IPS-11a (cell line): Measurements from ENCODE around the gene C1orf56.

Experiments
- H3K4me3 ChIP-seq: one replicate; pipeline ENCODE4 v1.5.1; 2013; ENCODE audit warnings: low read depth, low read length, control low read depth

C1orf56 gene

GRCh38 chr1:151024540-151025146 lies 22.9 kb upstream of the C1orf56 start:
- no peak overlapping the region for H3K4me3 ChIP-seq

DNA sequence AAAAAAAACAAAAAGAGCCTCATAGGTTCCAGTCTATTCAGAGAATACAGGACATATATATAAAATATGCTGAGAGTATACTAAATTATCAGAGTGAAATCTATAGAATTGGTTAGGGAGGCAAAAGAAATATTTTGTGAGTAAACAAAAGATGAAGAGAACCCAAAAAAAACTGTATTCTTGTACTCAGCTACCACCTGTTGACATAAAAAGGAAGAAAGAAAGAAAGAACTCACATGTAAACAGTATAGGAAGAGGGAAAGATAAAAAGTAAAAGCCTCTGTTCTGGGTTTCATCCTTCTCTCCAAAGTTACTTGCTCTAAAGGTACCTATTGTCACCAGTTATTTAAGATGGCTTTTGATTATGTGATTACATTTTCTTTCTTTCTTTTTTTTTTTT lies 21.1 kb upstream of the C1orf56 start:
- H3K4me3 ChIP-seq, result no peak overlapping the region

- no peak overlapping the region for H3K4me3 ChIP-seq
Measured at GRCh38 chr1:151032164-151032563, 15.4 kb upstream of the C1orf56 start.

DNA sequence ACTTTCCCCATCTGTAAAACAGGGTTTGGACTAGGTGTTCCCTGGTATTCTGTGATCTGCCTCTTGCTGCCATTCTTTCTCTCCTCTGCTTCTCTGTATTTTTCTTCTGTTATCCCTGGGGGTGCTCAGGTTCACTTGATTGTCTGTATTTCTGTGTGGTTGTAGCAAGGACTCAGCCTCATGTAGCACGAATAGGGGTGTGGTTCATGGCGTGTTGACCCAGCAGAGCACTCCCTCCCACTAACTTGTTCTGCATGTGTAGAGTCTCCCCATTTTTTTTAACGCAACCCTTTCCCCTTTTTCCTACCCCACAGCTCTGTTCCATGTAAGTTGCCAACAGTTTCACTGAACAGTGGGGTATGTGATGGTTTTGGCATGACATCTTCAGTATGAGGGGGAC lies 12.4 kb upstream of the C1orf56 start:
- H3K4me3 ChIP-seq, result no peak overlapping the region

DNA sequence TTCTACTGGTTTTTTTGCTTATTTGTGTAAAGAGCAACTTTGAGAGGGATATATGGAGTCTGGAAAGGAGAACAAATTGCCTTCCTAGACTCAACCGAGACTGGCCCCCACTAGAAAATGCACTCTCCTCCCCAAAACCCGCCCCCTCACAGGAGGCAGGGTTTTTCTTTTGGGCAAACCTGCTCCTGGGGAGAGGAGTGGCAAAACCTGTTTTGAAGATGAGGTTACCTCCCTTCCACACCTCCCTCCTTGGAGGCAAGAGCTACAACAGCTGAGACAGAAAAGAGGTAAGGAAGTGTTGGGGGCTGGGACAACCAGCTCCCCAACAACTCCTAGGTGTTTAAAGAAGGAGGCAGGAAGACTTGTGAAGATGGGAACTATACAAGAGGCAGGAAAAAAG lies 11.2 kb upstream of the C1orf56 start, which contains the start of gene BNIPL:
BNIPL (plus strand) TSS at position 231 of the 400 bp plus-strand sequence; CDS start at position 371, 140 bp downstream.
- H3K4me3 ChIP-seq, result no peak within 1 kb of the TSS

DNA sequence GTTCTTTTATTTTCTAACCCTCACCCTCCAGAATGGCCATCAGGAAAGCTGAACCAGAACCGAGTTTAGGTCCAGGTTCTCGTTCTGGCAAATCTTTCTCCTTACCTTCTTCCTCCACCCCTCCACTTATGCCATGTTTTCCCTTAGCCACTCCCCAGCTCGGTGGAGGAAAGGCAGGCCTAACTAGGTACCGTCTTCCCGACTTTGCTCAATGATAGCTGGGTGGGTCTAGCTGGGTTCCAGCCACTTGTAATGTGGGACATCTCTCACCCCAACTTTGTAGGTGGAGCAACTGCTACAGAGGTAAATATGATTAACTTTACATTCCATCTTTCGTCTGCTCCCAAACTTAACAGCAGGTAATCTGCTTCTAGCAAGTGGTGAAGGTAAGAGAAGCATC lies 10.5 kb upstream of the C1orf56 start:
- no peak overlapping the region for H3K4me3 ChIP-seq

GRCh38 chr1:151039521-151039920 lies 8.0 kb upstream of the C1orf56 start:
- H3K4me3 ChIP-seq, result no peak overlapping the region

GRCh38 chr1:151043163-151043562 lies 4.4 kb upstream of the C1orf56 start:
- no peak overlapping the region for H3K4me3 ChIP-seq

DNA sequence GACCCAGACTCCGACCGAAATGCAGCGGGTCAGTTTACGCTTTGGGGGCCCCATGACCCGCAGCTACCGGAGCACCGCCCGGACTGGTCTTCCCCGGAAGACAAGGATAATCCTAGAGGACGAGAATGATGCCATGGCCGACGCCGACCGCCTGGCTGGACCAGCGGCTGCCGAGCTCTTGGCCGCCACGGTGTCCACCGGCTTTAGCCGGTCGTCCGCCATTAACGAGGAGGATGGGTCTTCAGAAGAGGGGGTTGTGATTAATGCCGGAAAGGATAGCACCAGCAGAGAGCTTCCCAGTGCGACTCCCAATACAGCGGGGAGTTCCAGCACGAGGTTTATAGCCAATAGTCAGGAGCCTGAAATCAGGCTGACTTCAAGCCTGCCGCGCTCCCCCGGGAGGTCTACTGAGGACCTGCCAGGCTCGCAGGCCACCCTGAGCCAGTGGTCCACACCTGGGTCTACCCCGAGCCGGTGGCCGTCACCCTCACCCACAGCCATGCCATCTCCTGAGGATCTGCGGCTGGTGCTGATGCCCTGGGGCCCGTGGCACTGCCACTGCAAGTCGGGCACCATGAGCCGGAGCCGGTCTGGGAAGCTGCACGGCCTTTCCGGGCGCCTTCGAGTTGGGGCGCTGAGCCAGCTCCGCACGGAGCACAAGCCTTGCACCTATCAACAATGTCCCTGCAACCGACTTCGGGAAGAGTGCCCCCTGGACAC lies 534 bp downstream of the C1orf56 start:
- H3K4me3 ChIP-seq, result peak overlapping the region; percentile 78

DNA sequence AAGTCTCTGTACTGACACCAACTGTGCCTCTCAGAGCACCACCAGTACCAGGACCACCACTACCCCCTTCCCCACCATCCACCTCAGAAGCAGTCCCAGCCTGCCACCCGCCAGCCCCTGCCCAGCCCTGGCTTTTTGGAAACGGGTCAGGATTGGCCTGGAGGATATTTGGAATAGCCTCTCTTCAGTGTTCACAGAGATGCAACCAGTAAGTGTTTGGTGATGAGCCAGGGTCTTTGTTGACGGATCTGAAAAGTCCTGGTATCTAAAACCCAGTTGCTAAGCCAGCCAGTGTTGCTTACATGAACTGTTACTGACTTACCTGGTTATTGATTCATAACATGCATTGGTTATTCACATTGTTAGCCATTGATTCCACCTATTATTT lies 1.1 kb downstream of the C1orf56 start:
- peak overlapping the region; percentile 78 for H3K4me3 ChIP-seq

- no peak overlapping the region for H3K4me3 ChIP-seq
Measured at GRCh38 chr1:151049458-151049857, 1.9 kb downstream of the C1orf56 start.

DNA sequence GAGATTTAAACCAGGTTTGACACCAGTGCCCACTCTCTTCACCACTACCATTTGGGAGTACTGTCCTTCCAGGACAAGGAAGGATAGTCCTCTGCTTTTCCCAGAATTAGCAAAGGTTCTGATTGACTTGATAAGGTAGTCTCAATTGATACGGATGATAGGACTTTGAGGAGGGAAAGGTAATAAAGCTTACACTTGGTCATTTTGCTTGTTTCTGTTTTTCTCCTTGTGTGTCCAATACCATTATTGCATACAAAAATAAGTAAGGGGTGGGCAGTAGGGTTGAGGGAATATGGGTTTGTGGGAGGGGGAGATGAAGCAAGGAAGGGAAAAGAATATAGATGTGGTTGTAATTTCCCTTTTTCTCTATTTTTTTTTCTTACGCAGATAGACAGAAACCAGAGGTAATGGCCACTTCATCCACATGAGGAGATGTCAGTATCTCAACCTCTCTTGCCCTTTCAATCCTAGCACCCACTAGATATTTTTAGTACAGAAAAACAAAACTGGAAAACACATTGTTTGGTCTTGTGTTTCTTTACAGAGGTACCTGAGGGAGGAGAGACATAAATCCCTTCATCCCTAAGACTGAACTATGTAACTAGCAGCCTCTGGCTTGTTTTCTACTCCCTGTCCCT lies 2.6 kb downstream of the C1orf56 start:
- H3K4me3 ChIP-seq, result no peak overlapping the region

DNA sequence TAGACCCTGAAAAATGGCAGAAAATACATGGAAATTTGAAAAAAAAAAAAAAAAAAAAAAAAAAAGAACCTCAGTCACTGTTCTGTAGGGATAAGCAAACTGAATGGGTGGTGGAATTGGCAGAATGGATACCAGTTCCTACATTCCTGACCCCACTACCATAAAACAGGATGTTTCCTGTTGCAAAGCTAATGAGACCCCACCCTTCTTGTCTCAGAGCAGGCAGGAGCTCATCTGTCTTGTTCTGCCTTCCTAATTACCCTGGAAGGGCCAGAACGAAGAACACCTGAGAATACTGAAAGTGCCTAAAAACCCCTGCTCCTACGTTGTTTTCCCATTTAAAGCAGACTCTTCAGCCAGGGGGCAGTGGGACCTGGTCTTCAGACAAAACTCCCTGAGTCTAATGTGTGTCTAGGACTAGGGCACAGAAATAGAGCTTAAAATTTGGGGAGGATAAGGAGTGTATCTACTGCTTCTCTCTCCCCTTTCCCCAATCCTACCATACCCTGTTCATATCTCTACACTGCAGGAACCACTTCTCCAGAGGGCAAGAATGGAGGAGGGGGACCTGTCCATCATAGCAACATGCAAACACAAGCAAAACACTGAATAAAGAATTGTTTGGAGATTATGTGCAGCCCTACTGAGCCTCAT lies 3.9 kb downstream of the C1orf56 start:
- H3K4me3 ChIP-seq, result no peak overlapping the region

DNA sequence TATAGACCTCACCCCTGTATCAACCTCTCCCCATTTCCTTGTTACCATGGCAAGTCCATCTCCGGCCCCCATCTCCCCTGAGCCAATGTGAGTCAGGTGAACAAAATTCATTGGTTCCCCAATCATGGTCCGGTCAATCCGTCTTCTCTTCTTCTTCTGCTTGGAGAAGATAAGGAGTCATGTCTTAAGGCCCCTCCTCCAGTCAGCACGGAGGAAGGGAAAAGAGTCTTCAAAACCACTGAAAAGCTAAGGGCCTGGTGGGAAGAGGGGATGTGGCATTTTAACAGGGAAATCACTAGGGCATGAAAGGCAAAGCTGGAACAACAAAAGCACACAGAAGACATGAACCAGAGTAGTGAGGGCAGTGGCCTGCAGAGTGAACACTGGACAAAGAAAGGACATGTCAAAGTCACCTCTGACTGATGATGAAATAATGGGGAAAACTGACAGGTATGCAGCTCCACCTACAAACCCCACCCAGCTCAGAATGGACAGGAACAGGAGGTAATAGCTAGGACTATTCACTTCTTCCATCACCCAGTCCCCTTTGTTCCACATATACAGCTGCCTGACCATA lies 7.5 kb downstream of the C1orf56 start:
- H3K4me3 ChIP-seq, result no peak overlapping the region

- H3K4me3 ChIP-seq, result no peak overlapping the region
Measured at GRCh38 chr1:151055581-151055980, 8.0 kb downstream of the C1orf56 start.

DNA sequence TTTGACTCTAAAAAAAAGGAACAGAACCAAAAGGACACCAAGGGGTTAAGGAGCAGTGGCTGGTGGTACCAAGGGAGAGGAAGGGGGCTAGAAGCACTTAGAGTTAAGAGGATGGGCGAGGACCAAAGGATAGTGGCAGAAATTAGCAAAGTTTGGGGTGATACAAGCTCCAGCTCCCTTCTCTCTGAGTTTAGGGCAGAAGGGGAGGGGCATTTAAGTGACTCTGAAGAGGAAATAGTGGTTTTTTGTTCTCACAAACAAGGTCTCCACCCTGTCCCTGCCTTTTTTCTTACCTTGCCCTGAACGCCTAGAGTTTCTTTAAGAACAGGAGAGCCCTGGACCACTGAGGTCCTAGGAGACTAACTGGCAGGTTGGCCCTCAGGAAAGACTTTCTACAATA lies 8.6 kb downstream of the C1orf56 start:
- H3K4me3 ChIP-seq, result no peak overlapping the region

GRCh38 chr1:151058692-151059091 lies 11.1 kb downstream of the C1orf56 start:
- H3K4me3 ChIP-seq, result peak overlapping the region; percentile 91

DNA sequence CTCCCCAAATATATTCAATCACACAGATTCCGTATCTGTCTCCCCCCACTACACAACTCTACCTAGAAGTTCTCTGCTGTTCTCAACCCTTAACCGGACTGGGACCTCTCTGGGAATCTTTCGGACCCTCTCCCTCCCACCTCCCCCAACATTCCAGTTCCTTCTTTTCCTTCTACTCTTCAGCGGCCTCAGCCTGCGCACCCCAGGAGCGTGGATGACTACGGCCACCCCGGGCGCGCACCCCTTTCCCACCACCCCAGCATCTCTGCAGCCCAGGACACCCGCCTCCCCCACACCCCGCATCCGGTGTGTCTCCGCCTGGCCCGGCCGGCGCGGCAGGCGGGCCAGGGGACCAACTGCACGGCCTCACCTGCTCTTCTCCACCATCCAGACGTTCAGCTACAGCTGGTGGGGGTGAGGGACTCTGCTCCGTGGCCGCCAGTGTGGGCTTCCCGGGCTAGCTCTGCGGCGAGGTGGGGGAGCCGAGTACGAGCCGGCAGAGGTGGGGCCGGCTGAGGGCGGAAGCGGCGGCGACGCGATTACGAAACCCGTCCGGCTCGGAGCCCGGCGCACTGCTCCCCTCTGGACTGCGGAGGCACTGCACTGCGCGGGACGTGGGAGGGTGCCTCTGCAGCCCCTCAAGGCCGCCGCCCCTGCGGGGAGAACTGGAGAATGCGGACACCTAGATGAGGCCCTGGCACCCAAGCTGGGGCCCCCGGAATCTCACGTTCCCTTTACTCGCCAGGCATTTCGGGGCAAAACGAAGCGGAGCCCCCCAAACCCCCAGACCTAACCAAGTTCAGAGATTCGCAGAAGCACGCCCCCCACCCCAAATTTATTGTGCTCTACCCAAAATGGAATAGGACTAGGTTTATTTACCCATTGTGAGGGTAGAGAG lies 11.8 kb downstream of the C1orf56 start, which contains the start of gene CDC42SE1:
CDC42SE1 (minus strand) TSS at position 514 of the 898 bp plus-strand sequence. CDS start 3,892 bp downstream, outside the sequence.
- peak within 1 kb of the TSS; percentile 91 for H3K4me3 ChIP-seq

DNA sequence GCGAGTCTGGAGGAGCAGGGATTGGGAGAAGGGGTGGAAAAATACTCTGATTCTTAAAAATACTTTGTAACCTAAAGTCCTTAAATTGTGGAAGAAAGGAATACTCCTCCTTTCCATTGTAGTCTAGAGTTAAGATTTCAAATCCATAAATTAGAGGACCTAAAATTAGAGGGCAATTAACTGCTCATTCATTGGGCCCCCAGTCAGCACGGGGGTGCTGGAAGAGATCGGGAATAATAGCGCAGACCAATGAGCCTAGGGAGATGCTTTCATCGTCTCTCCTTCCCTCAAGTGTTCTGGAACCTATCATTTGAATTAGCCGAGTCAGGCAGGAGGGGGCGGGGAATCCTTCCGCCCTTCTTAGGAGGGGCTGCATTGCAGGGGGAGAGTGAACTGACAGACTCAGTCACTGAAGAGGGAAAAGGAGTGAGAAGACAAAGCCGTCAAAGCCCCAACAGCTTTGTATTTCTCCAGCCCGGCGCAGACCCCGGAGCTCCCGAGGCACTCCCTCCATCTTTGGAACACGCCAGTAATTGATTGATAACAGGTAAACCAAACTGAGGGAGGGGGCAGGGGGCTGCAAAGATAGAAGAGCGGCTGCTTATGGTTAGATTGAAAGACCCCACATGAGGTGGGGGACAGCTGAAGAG lies 12.6 kb downstream of the C1orf56 start, which contains the start of gene MLLT11:
MLLT11 (plus strand) TSS at position 391 of the 650 bp plus-strand sequence. CDS start 6,828 bp downstream, outside the sequence.
- peak within 1 kb of the TSS; percentile 91 for H3K4me3 ChIP-seq
